Suprapubic skin (tissue), 4 donors: ENCODE results near the gene TMTC2. TPM values are rescaled to one million over a fixed set of nuclear protein-coding genes. Genes with fewer than 3 reads are reported as not detected.

Source experiments
- DNase-seq, 2 donors: peaks; one replicate each; pipeline ENCODE4 v3.0.0-alpha.2; 2019; ENCODE audit warnings: low spot score in 2 of 2
- H3K27ac ChIP-seq: fragments of 200-600 bp; sonication (generic); one replicate; pipeline ENCODE4 v1.5.1; 2019
- H3K27me3 ChIP-seq: fragments of 200-600 bp; sonication (generic); one replicate; pipeline ENCODE4 v1.5.1; 2019
- H3K36me3 ChIP-seq: fragments of 200-600 bp; sonication (generic); one replicate; pipeline ENCODE4 v1.5.1; 2019
- H3K4me1 ChIP-seq: fragments of 200-600 bp; sonication (generic); one replicate; pipeline ENCODE4 v1.5.1; 2019
- H3K4me3 ChIP-seq: fragments of 200-600 bp; sonication (generic); one replicate; pipeline ENCODE4 v1.5.1; 2019; ENCODE audit warnings: mild to moderate bottlenecking
- H3K9me3 ChIP-seq: fragments of 200-600 bp; sonication (generic); one replicate; pipeline ENCODE4 v1.5.1; 2019
- EP300 ChIP-seq: sonication (generic); formaldehyde crosslinking; IDR thresholded peaks from one replicate; pipeline ENCODE4 v1.6.1; 2017; ENCODE audit warnings: antibody characterized with exemption
- POLR2A ChIP-seq, 2 donors: fragments of 450-650 bp; IDR thresholded peaks; one replicate each; pipeline ENCODE4 v1.6.1; 2017; ENCODE audit warnings: antibody characterized with exemption in 2 of 2, mild to moderate bottlenecking in 2 of 2, moderate library complexity in 2 of 2
- POLR2AphosphoS5 ChIP-seq, 3 donors: sonication (generic); formaldehyde crosslinking; IDR thresholded peaks; one replicate each; pipeline ENCODE4 v1.6.1; 2017; ENCODE audit warnings: antibody characterized with exemption in 3 of 3
- WGBS: methylation state at CpG from one replicate; pipeline ENCODE4 v1.1.5; 2018; 5-methylcytosine and 5-hydroxymethylcytosine counted together
- total RNA-seq, 4 donors: library from RNA; depleted of rRNA; stranded (reverse); fragments of >200 nt; gene quantifications; one replicate each; pipeline ENCODE4 v1.1.0, GENCODE V29; 2016
- TF ChIP-seq, protein P1 (sequence below), 2 donors: fragments of 200-600 bp in 1 of 2; fragments of 450-650 bp in 1 of 2; sonication (generic) in 1 of 2; IDR thresholded peaks; one replicate each; pipeline ENCODE4 v1.5.1; 2016 to 2019; ENCODE audit warnings: antibody characterized with exemption in 2 of 2, mild to moderate bottlenecking in 1 of 2, moderate library complexity in 1 of 2

Gene TMTC2
- total RNA-seq, 4 donors from 2014 or later = 16.7 to 21.1 (median 18.9) TPM

DNA sequence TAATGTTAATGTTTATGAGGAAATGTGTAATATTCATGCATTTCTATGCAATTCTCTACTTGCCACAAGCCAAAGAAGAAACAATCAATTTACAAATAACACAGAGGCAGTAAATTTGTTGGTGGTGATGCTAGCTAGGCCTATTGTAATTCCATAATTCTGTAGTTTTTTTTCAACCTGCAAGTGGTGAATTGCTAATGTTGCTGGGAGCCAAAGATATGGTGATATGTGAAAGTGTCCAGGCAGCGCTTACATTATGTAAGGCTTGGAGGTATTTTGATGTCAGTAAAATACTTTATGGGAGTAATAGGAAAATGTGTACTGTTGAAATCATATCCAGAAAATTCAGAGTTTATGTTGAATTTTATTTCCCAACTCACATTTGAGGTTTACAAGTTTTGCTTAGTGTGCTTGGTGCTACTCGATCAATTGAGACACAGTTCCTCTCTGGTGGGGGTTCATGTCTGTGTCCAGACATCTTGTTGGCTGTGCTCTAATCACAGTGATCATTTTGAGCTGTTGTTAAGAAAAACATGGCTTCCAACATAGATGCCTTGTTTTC, 23.2 kb downstream of the TMTC2 start:
- Histone ChIP-seq H3K4me3 (no peak overlapping the region), H3K9me3 (no peaks in the 10 kb centered on the region), H3K36me3 (no peaks in the 10 kb centered on the region), H3K4me1 (no peaks in the 10 kb centered on the region), H3K27ac (no peak overlapping the region), H3K27me3 (no peaks in the 10 kb centered on the region)
- WGBS = 95% methylated on average over 2 of the region's 2 CpGs
- no peak for TF ChIP-seq EP300
- TF ChIP-seq POLR2A (IDR thresholded peaks at IDR 0.05) = no peak
- TF ChIP-seq, protein P1, sequence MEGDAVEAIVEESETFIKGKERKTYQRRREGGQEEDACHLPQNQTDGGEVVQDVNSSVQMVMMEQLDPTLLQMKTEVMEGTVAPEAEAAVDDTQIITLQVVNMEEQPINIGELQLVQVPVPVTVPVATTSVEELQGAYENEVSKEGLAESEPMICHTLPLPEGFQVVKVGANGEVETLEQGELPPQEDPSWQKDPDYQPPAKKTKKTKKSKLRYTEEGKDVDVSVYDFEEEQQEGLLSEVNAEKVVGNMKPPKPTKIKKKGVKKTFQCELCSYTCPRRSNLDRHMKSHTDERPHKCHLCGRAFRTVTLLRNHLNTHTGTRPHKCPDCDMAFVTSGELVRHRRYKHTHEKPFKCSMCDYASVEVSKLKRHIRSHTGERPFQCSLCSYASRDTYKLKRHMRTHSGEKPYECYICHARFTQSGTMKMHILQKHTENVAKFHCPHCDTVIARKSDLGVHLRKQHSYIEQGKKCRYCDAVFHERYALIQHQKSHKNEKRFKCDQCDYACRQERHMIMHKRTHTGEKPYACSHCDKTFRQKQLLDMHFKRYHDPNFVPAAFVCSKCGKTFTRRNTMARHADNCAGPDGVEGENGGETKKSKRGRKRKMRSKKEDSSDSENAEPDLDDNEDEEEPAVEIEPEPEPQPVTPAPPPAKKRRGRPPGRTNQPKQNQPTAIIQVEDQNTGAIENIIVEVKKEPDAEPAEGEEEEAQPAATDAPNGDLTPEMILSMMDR (IDR thresholded peaks at IDR 0.05) = no peak
- TF ChIP-seq POLR2AphosphoS5 (IDR thresholded peaks at IDR 0.05) = no peak
- no peak for DNase-seq

DNA sequence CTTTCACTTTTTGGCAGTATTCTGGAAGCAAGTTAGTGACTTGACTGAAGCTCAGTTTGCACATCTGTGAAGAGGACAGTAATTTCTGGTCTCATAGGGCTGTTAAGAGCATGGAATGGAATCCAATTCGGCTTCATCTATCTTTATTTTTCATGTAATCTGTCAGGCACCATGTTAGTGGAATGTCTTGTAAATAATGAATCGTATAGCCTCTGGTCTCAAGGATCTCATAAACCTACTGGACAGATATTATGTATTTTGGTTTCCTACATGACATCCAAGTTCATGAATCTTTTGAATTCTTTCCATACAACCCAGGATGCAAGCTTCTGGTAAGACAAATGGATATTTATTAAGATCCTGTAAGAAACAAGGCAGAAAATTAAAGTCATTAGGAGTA, 24.0 kb downstream of the TMTC2 start:
- no peaks in the 10 kb centered on the region for H3K36me3 ChIP-seq
- H3K4me1 ChIP-seq = no peaks in the 10 kb centered on the region
- DNase-seq = no peak
- H3K9me3 ChIP-seq = no peaks in the 10 kb centered on the region
- no peaks in the 10 kb centered on the region for H3K27me3 ChIP-seq
- H3K4me3 ChIP-seq = no peak overlapping the region
- WGBS = 85% methylated on average over 2 of the region's 2 CpGs
- H3K27ac ChIP-seq = no peak overlapping the region
- TF ChIP-seq POLR2A (IDR thresholded peaks at IDR 0.05) (no peak), EP300 (no peak), POLR2AphosphoS5 (IDR thresholded peaks at IDR 0.05) (no peak)
- TF ChIP-seq, protein P1 (IDR thresholded peaks at IDR 0.05) = no peak

DNA sequence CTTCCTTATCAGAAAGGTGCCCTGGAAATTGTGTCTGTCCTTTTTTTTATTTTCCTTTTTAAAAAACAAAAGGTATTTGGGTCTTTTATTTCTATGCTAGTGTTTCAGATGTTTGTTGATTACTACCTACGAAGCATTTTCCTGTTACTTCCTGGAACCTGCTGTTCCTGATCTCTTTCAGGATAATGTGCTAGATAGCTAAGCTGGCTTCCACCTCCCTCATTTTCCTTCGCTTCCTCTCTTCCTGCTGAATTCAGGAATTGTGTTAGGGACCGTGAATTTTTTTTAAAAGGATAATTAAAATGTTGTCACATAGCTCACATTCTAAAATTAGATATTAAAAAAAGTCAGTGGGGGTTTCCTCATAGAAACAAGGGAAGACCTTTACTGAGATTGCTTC, 27.7 kb downstream of the TMTC2 start:
- H3K27me3 ChIP-seq = no peaks in the 10 kb centered on the region
- DNase-seq = no peak
- H3K9me3 ChIP-seq = no peaks in the 10 kb centered on the region
- H3K4me3 ChIP-seq = no peak overlapping the region
- TF ChIP-seq EP300 (no peak), POLR2AphosphoS5 (IDR thresholded peaks at IDR 0.05) (no peak), POLR2A (IDR thresholded peaks at IDR 0.05) (no peak)
- TF ChIP-seq, protein P1 (IDR thresholded peaks at IDR 0.05) = no peak
- no peaks in the 10 kb centered on the region for H3K4me1 ChIP-seq
- WGBS = 76% methylated on average over 3 of the region's 3 CpGs
- no peaks in the 10 kb centered on the region for H3K36me3 ChIP-seq
- no peak overlapping the region for H3K27ac ChIP-seq

DNA sequence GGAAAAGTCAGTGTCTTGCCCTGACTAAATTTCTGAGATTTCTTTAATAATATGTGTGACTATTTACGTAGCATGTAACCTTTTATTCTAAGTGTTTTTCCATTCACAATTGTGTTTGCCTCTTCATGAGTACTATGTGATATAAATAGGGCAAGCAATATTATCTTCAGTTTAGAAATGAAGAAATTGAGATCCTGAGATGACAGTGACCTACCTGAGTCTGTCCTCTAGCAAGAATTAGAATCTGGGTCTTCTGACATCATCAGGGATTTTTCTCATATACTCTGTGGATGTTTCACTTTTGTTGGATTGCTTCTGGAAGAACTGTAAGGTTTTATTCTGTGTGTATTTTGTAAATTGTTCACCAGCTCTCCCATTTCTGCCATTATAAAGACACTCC, 35.0 kb downstream of the TMTC2 start:
- Histone ChIP-seq H3K27ac (no peak overlapping the region), H3K9me3 (no peaks in the 10 kb centered on the region), H3K4me3 (no peak overlapping the region), H3K36me3 (no peaks in the 10 kb centered on the region), H3K4me1 (no peaks in the 10 kb centered on the region), H3K27me3 (no peaks in the 10 kb centered on the region)
- no peak for DNase-seq
- 96% methylated on average over 1 of the region's 1 CpG for WGBS
- TF ChIP-seq POLR2AphosphoS5 (IDR thresholded peaks at IDR 0.05) = no peak
- no peak for TF ChIP-seq EP300
- no peak for TF ChIP-seq POLR2A (IDR thresholded peaks at IDR 0.05)
- TF ChIP-seq, protein P1 (IDR thresholded peaks at IDR 0.05) = no peak

DNA sequence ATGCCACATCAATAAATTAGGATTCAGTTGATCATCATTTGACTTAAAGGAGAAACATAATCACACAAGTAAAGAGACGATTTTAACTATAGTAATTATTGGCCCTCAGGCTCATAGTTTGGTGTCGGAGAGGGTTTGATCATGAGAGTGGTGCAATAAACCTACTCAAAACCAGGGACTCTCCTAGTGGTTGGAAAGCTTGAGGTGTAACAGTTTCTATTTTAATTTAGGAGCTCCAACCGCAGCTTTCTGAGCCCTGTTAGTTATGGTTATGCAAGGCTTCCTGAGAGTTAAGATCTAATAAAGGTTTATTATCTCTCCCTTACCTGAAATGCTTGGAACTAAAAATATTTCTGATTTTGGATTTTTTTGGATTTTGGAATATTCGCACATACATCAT, 36.4 kb downstream of the TMTC2 start:
- Histone ChIP-seq H3K4me3 (no peak overlapping the region), H3K27me3 (no peaks in the 10 kb centered on the region), H3K9me3 (no peaks in the 10 kb centered on the region), H3K27ac (no peak overlapping the region), H3K4me1 (no peaks in the 10 kb centered on the region), H3K36me3 (no peaks in the 10 kb centered on the region)
- TF ChIP-seq, protein P1 (IDR thresholded peaks at IDR 0.05) = no peak
- TF ChIP-seq POLR2AphosphoS5 (IDR thresholded peaks at IDR 0.05) (no peak), POLR2A (IDR thresholded peaks at IDR 0.05) (no peak), EP300 (no peak)
- no peak for DNase-seq
- 83% methylated on average over 4 of the region's 4 CpGs for WGBS
